ENCODE measurements around the gene RBBP5. TPM values are rescaled to one million over a fixed set of nuclear protein-coding genes. Genes with fewer than 3 reads are reported as not detected.

Gene RBBP5
- total and polyA plus RNA-seq, 2 experiments from 2014 or later = 14.1 to 26.5 TPM

GRCh38 chr1:205047764-205048231 is 74.0 kb downstream of the RBBP5 start (continued):
- no peak for TF ChIP-seq REST (IDR thresholded peaks at IDR 0.05; ENCODE audit: unreplicated experiment)
- TF ChIP-seq, protein P1, sequence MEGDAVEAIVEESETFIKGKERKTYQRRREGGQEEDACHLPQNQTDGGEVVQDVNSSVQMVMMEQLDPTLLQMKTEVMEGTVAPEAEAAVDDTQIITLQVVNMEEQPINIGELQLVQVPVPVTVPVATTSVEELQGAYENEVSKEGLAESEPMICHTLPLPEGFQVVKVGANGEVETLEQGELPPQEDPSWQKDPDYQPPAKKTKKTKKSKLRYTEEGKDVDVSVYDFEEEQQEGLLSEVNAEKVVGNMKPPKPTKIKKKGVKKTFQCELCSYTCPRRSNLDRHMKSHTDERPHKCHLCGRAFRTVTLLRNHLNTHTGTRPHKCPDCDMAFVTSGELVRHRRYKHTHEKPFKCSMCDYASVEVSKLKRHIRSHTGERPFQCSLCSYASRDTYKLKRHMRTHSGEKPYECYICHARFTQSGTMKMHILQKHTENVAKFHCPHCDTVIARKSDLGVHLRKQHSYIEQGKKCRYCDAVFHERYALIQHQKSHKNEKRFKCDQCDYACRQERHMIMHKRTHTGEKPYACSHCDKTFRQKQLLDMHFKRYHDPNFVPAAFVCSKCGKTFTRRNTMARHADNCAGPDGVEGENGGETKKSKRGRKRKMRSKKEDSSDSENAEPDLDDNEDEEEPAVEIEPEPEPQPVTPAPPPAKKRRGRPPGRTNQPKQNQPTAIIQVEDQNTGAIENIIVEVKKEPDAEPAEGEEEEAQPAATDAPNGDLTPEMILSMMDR (conservative IDR thresholded peaks at IDR 0.05; ENCODE audit: low read depth in 2 of 2) = no peak

DNA sequence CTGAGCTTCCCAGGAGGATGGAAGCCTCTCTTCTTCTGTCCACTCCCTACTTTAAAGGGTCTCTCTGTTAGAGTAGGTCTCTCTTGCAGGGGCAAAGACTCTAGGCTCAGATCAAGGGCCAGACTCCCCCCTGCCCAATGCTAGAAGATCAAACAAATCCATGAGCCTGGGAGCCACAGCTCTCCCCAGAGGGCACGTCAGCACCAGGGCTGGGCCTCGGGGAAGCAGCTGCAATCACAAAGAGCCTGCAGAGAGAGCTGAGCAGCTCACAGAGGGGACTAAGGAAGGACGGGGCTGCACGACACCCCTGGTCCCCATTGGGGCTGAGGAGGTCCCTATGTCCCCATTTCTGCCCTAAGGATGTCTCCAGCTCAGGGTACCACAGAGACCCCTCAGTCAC is 74.9 kb downstream of the RBBP5 start:
- Mint-ChIP-seq H3K27me3 (ENCODE audit: insufficient read depth, low read depth, poor library complexity) (peaks cover 24% of the 10 kb centered on the region), H3K4me3 (no peak overlapping the region), H3K4me1 (peaks cover 37% of the 10 kb centered on the region), H3K36me3 (ENCODE audit: low read depth) (no peaks in the 10 kb centered on the region), H3K9me3 (no peaks in the 10 kb centered on the region), H3K27ac (no peak overlapping the region)
- Histone ChIP-seq H3K27ac (ENCODE audit: low read depth) (no peak overlapping the region), H3K27me3 (ENCODE audit: insufficient read depth) (peaks cover 19% of the 10 kb centered on the region; the same call in 1 of the 2 replicates), H4K20me1 (replicated peaks; ENCODE audit: insufficient read depth) (no peaks in the 10 kb centered on the region), H3K4me2 (no peak overlapping the region), H3K4me1 (ENCODE audit: insufficient read depth) (peaks cover 34% of the 10 kb centered on the region), H3F3A (replicated peaks; ENCODE audit: low read depth) (no peaks in the 10 kb centered on the region), H2AFZ (no peak overlapping the region), H3K79me2 (replicated peaks; ENCODE audit: insufficient read depth) (no peaks in the 10 kb centered on the region), H3K36me3 (ENCODE audit: insufficient read depth) (no peaks in the 10 kb centered on the region), H3K9me2 (ENCODE audit: insufficient read depth) (0 out of 2 replicates have a peak, but pooled peaks cover 4% of the 10 kb centered on the region), H3K4me3 (no peak overlapping the region)
- no peak for ATAC-seq
- no peak for DNase-seq (ENCODE audit: low spot score)
- TF ChIP-seq ETS1 (IDR thresholded peaks at IDR 0.05) (no peak), NANOG (IDR thresholded peaks at IDR 0.05; ENCODE audit: borderline replicate concordance) (no peak), REST (IDR thresholded peaks at IDR 0.05; ENCODE audit: unreplicated experiment) (no peak), ZNF331 (CRISPR knock-in tag; IDR thresholded peaks at IDR 0.05; ENCODE audit: low read depth) (no peak), EZH2phosphoT487 (IDR thresholded peaks at IDR 0.05; ENCODE audit: unreplicated experiment) (no peak), STAT1 (IDR thresholded peaks at IDR 0.05; ENCODE audit: unreplicated experiment) (no peak)
- TF ChIP-seq, protein P1 (conservative IDR thresholded peaks at IDR 0.05; ENCODE audit: low read depth in 2 of 2) = no peak
